Measurements from ENCODE around the gene BPIFB1. TPM values are rescaled to one million over a fixed set of nuclear protein-coding genes. Genes with fewer than 3 reads are reported as not detected.

The BPIFB1 gene
- polyA plus RNA-seq, 3 donors from 2014 or later, result not detected

DNA sequence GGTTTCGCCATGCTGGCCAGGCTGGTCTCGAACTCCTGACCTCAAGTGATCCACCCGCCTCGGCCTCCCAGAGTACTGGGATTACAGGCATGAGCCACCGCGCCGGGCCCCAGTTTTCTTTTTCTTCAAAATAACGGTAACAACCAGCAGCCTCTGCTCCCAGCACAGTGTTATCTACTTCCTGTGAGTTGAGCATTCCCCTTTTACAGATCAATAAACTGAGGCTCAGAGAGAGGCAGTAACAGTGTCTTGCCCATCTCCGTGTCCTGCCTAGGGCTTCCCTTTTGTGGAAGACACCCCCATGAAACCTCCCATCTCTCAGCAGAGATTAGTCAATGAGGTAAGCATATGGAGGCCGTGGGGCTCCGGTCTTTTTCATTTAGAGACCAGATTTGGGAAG is 29.6 kb downstream of the BPIFB1 start:
- Mint-ChIP-seq H3K4me3 (no peak overlapping the region), H3K27me3 (ENCODE audit: low read depth in 3 of 3) (peaks cover 2 to 6% (median 3%) of the 10 kb centered on the region in 3 donors), H3K9me3 (no peaks in the 10 kb centered on the region), H3K27ac (no peak overlapping the region), H3K36me3 (no peaks in the 10 kb centered on the region), H3K4me1 (no peaks in the 10 kb centered on the region)
- no peak for DNase-seq

DNA sequence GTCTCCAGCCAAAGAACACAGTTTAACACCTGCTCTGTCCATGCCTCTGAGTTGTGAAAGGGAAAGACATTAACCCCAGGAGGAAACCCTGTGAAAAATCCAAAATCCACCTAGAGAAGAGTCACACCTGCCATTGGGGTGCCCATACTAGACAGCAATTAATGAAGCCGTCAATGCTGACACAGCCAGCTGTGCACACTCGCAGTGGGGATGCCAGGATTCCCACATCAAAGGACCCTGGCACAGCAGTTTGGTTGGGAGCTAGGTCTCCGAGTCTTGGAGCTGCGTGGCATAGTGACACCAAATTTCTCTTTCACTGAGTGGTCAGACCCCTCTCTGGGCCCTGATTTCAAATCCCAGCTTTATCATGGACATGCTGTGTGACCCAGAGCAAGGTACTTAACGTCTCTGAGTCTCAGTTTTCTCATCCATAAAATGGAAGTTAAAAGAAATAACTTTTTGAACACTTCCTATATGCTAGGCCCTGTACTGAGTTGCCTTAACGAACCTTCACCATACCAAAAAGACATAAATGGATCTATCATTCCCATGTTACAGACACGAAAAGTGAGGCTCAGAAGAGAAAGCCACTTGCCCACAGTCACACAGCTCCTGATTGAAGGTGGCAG is 30.8 kb downstream of the BPIFB1 start:
- Mint-ChIP-seq H3K27me3 (ENCODE audit: low read depth in 3 of 3) (peaks cover 2 to 6% (median 3%) of the 10 kb centered on the region in 3 donors), H3K27ac (no peak overlapping the region)
- DNase-seq, result no peak

DNA sequence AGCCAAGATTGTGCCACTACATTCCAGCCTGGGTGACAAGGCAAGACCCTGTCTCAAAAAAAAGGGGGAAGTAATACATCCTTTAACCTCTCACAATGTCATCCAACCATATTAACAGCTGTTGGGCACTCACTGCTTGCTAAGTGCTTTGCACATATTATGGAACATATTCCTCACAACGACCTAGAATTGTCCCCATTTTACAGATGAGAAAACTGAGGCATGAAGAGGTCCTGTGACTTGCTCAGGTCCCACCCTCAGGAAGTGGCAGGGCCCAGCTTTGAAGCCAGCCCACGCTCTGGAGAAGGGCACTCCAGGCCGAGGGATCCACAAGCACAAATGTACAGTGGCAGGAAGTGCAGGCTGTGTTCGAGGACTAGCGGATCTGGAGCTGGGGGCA is 33.3 kb downstream of the BPIFB1 start:
- Mint-ChIP-seq H3K27ac (no peak overlapping the region), H3K4me1 (no peaks in the 10 kb centered on the region), H3K9me3 (no peaks in the 10 kb centered on the region), H3K27me3 (ENCODE audit: low read depth in 3 of 3) (peaks cover 2 to 8% (median 6%) of the 10 kb centered on the region in 3 donors), H3K4me3 (no peak overlapping the region), H3K36me3 (no peaks in the 10 kb centered on the region)
- DNase-seq, result no peak

More for the DNA sequence above, 30.8 kb downstream of the BPIFB1 start:
- H3K4me3 Mint-ChIP-seq, result no peak overlapping the region
- no peaks in the 10 kb centered on the region for H3K9me3 Mint-ChIP-seq
- no peaks in the 10 kb centered on the region for H3K4me1 Mint-ChIP-seq
- H3K36me3 Mint-ChIP-seq, result no peaks in the 10 kb centered on the region

- H3K9me3 Mint-ChIP-seq, result no peaks in the 10 kb centered on the region
- H3K27ac Mint-ChIP-seq, result peak overlapping the region in 1 of 6 donors; percentile 69
- no peaks in the 10 kb centered on the region for H3K4me1 Mint-ChIP-seq
- H3K27me3 Mint-ChIP-seq (ENCODE audit: low read depth in 3 of 3), result peaks cover 0 to 8% (median 5%) of the 10 kb centered on the region in 3 donors
- H3K4me3 Mint-ChIP-seq, result no peak overlapping the region
- DNase-seq, result no peak
- no peaks in the 10 kb centered on the region for H3K36me3 Mint-ChIP-seq
These were observed 33.9 kb downstream of the BPIFB1 start for GRCh38 chr20:33316958-33317357.

DNA sequence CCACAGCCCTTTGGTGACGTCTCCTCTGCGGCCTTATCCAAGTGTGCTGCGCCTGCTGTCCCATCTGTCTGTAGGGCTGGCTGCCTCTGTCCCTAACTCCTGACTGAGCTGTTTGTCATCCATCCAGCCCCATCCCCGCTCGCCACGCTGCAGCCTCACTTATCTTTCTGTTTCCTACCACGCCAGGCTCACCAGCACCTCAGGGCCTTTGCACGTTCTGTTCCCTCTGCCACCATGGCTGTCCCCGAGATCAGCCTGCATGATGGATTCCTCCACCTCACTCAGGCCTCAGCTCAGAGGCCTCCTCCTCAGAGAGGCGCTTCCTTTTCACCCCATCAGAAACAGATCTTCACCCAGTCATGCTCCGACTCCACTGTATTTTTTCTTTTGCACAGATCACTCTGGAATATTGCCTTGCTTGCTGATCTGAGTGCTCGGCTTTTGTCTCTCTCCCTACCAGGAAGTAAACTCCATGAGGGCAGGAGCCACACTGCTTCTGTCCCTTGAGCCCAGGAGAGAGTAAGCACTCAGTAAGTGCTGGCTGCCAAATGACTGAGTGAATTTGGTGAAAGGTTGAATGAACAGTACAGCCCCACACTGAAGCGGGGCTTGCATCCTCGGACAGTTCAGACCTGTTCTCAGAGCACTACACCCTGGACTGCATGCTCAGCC is 34.5 kb downstream of the BPIFB1 start:
- Mint-ChIP-seq H3K27ac (peak overlapping the region in 1 of 6 donors; percentile 69), H3K27me3 (ENCODE audit: low read depth in 3 of 3) (peaks cover 0 to 8% (median 5%) of the 10 kb centered on the region in 3 donors), H3K4me3 (no peak overlapping the region), H3K9me3 (no peaks in the 10 kb centered on the region), H3K36me3 (no peaks in the 10 kb centered on the region), H3K4me1 (no peaks in the 10 kb centered on the region)
- no peak for DNase-seq

- H3K4me1 Mint-ChIP-seq, result no peaks in the 10 kb centered on the region
- no peaks in the 10 kb centered on the region for H3K9me3 Mint-ChIP-seq
- no peak overlapping the region for H3K4me3 Mint-ChIP-seq
- no peak for DNase-seq
- no peaks in the 10 kb centered on the region for H3K36me3 Mint-ChIP-seq
- peak overlapping the region in 1 of 6 donors; percentile 69 for H3K27ac Mint-ChIP-seq
- peaks cover 0 to 8% (median 5%) of the 10 kb centered on the region in 3 donors for H3K27me3 Mint-ChIP-seq (ENCODE audit: low read depth in 3 of 3)
These were observed 35.0 kb downstream of the BPIFB1 start for GRCh38 chr20:33318096-33318429.

GRCh38 chr20:33320006-33320405 is 37.0 kb downstream of the BPIFB1 start:
- Mint-ChIP-seq H3K27ac (no peak overlapping the region), H3K4me3 (no peak overlapping the region), H3K9me3 (no peaks in the 10 kb centered on the region), H3K36me3 (no peaks in the 10 kb centered on the region), H3K4me1 (no peaks in the 10 kb centered on the region), H3K27me3 (ENCODE audit: low read depth in 3 of 3) (peaks cover 0 to 8% (median 6%) of the 10 kb centered on the region in 3 donors)
- DNase-seq, result no peak

- H3K27me3 Mint-ChIP-seq (ENCODE audit: low read depth in 3 of 3), result peaks cover 0 to 8% (median 1%) of the 10 kb centered on the region in 3 donors
- no peak for DNase-seq
- no peaks in the 10 kb centered on the region for H3K4me1 Mint-ChIP-seq
- H3K27ac Mint-ChIP-seq, result no peak overlapping the region
- H3K9me3 Mint-ChIP-seq, result no peaks in the 10 kb centered on the region
- no peak overlapping the region for H3K4me3 Mint-ChIP-seq
- H3K36me3 Mint-ChIP-seq, result no peaks in the 10 kb centered on the region
These were observed 39.4 kb downstream of the BPIFB1 start for GRCh38 chr20:33322456-33322855.

GRCh38 chr20:33323236-33323635 is 40.2 kb downstream of the BPIFB1 start:
- no peak overlapping the region for H3K4me3 Mint-ChIP-seq
- DNase-seq, result no peak
- no peaks in the 10 kb centered on the region for H3K36me3 Mint-ChIP-seq
- H3K27me3 Mint-ChIP-seq (ENCODE audit: low read depth in 3 of 3), result peaks cover 0 to 8% (median 1%) of the 10 kb centered on the region in 3 donors
- no peak overlapping the region for H3K27ac Mint-ChIP-seq
- H3K4me1 Mint-ChIP-seq, result no peaks in the 10 kb centered on the region
- no peaks in the 10 kb centered on the region for H3K9me3 Mint-ChIP-seq

DNA sequence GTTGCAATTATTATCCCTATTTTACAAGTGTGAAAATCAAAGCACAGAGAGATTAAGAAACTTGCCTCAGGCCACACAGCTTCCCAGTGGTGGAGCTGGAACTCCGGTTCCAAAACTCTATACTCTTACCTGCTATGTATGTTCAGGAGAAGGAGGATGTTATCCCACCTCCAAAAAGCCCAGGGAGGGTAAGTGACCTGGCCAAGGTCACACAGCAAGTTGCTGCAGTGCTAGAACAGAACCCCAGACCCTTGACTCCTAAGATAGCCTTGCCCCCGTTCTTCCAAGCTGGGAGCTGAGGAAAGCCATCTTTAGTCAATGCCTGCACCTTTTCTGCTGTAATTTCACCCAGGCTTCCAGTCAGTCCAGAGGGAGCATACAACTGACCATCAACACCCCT is 42.3 kb downstream of the BPIFB1 start:
- Mint-ChIP-seq H3K4me1 (no peaks in the 10 kb centered on the region), H3K4me3 (no peak overlapping the region), H3K9me3 (no peaks in the 10 kb centered on the region), H3K36me3 (no peaks in the 10 kb centered on the region), H3K27me3 (ENCODE audit: low read depth in 3 of 3) (peaks cover 0 to 4% (median 1%) of the 10 kb centered on the region in 3 donors), H3K27ac (no peak overlapping the region)
- DNase-seq, result no peak

- H3K4me3 Mint-ChIP-seq, result no peak overlapping the region
These were observed 45.4 kb downstream of the BPIFB1 start for GRCh38 chr20:33328157-33329137.

GRCh38 chr20:33332905-33333456 is 50.0 kb downstream of the BPIFB1 start:
- Mint-ChIP-seq H3K27ac (no peak overlapping the region), H3K4me3 (no peak overlapping the region), H3K4me1 (no peaks in the 10 kb centered on the region), H3K9me3 (no peaks in the 10 kb centered on the region), H3K36me3 (no peaks in the 10 kb centered on the region), H3K27me3 (ENCODE audit: low read depth in 3 of 3) (peaks cover 0 to 2% (median 2%) of the 10 kb centered on the region in 3 donors)
- DNase-seq, result no peak

More at GRCh38 chr20:33328157-33329137, 45.4 kb downstream of the BPIFB1 start:
- peaks cover 0 to 6% (median 4%) of the 10 kb centered on the region in 3 donors for H3K27me3 Mint-ChIP-seq (ENCODE audit: low read depth in 3 of 3)
- no peaks in the 10 kb centered on the region for H3K36me3 Mint-ChIP-seq
- H3K27ac Mint-ChIP-seq, result no peak overlapping the region
- no peaks in the 10 kb centered on the region for H3K4me1 Mint-ChIP-seq
- no peak for DNase-seq
- H3K9me3 Mint-ChIP-seq, result no peaks in the 10 kb centered on the region

DNA sequence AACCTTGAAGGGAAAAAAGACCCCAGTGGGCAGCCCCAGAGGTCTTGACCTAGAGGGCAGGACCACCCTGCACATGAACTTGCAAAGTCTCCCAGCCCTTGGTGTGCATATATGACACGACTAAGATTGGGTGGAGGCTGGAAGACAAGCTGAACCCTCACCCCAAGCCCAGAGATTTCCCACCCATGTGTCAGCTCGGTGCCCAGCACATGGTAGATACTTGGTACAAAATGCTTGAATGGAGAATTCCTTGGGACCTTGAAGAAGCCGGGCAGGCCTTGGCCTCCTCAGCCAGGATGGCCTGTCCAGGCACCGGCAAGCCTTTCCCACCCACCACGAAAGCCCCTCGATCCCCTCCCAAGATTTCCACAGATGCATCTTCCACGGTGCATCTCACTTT is 50.6 kb downstream of the BPIFB1 start:
- no peaks in the 10 kb centered on the region for H3K9me3 Mint-ChIP-seq
- no peaks in the 10 kb centered on the region for H3K36me3 Mint-ChIP-seq
- DNase-seq, result no peak
- no peak overlapping the region for H3K4me3 Mint-ChIP-seq
- peak overlapping the region in 1 of 6 donors; percentile 63 for H3K27ac Mint-ChIP-seq
- no peaks in the 10 kb centered on the region for H3K4me1 Mint-ChIP-seq
- H3K27me3 Mint-ChIP-seq (ENCODE audit: low read depth in 3 of 3), result peaks cover 0 to 2% (median 2%) of the 10 kb centered on the region in 3 donors
